Measurements from ENCODE around the gene RB1. TPM values are rescaled to one million over a fixed set of nuclear protein-coding genes. Genes with fewer than 3 reads are reported as not detected.

RB1 gene
- total RNA-seq, 1 experiment from 2014 or later, result 18.8 TPM

GRCh38 chr13:48493066-48493765 lies 189.7 kb downstream of the RB1 start (continued):
- TF ChIP-seq STAT6 (CRISPR knock-in tag; conservative IDR thresholded peaks at IDR 0.05; ENCODE audit: low read depth), result no peak
- TF ChIP-seq NR2C2 (CRISPR knock-in tag; IDR thresholded peaks at IDR 0.05), result no peak
- no peak for TF ChIP-seq ZNF416 (CRISPR knock-in tag; IDR thresholded peaks at IDR 0.05)
- TF ChIP-seq EMX1 (CRISPR knock-in tag; IDR thresholded peaks at IDR 0.05), result no peak
- TF ChIP-seq SP1 (CRISPR knock-in tag; conservative IDR thresholded peaks at IDR 0.05), result no peak
- no peak for TF ChIP-seq MAX (CRISPR knock-in tag; IDR thresholded peaks at IDR 0.05)
- TF ChIP-seq AR (CRISPR knock-in tag; IDR thresholded peaks at IDR 0.05), result no peak
- no peak for TF ChIP-seq RELA (CRISPR knock-in tag; IDR thresholded peaks at IDR 0.05; ENCODE audit: borderline replicate concordance)
- no peak for TF ChIP-seq CBFB (CRISPR knock-in tag; IDR thresholded peaks at IDR 0.05; ENCODE audit: low read depth)

GRCh38 chr13:48493851-48494250 lies 190.3 kb downstream of the RB1 start:
- ATAC-seq (no peak), DNase-seq (ENCODE audit: low spot score) (no peak)
- ChIA-PET CTCF (no interaction called here), POLR2A (no interaction called here)
- no peak overlapping the region for H3K27ac Mint-ChIP-seq
- H3K27me3 Mint-ChIP-seq (ENCODE audit: low read depth), result no peaks in the 10 kb centered on the region
- no peaks in the 10 kb centered on the region for H3K9me3 Mint-ChIP-seq
- H3K36me3 Mint-ChIP-seq, result peaks cover 5% of the 10 kb centered on the region; the same call in 1 of the 2 replicates
- peaks cover 16% of the 10 kb centered on the region for H3K4me1 Mint-ChIP-seq
- no peak overlapping the region for H3K4me3 Mint-ChIP-seq
- no peak for TF ChIP-seq ATF2 (CRISPR knock-in tag; IDR thresholded peaks at IDR 0.05; ENCODE audit: borderline replicate concordance, low read depth)
- no peak for TF ChIP-seq ZNF263 (CRISPR knock-in tag; IDR thresholded peaks at IDR 0.05; ENCODE audit: low read depth)
- TF ChIP-seq IRF2 (CRISPR knock-in tag; IDR thresholded peaks at IDR 0.05; ENCODE audit: borderline replicate concordance, low read depth), result no peak
- TF ChIP-seq E2F4 (CRISPR knock-in tag; IDR thresholded peaks at IDR 0.05; ENCODE audit: borderline replicate concordance, low read depth), result no peak
- TF ChIP-seq ZNF512 (CRISPR knock-in tag; IDR thresholded peaks at IDR 0.05; ENCODE audit: borderline replicate concordance), result no peak
- TF ChIP-seq FOXP4 (CRISPR knock-in tag; IDR thresholded peaks at IDR 0.05), result no peak
- no peak for TF ChIP-seq ZNF317 (CRISPR knock-in tag; IDR thresholded peaks at IDR 0.05; ENCODE audit: borderline replicate concordance, low read depth)
- TF ChIP-seq SOX15 (CRISPR knock-in tag; IDR thresholded peaks at IDR 0.05), result no peak
- TF ChIP-seq ATF6 (CRISPR knock-in tag; IDR thresholded peaks at IDR 0.05), result no peak
- no peak for TF ChIP-seq IRF1 (CRISPR knock-in tag; IDR thresholded peaks at IDR 0.05)
- TF ChIP-seq ZNF423 (CRISPR knock-in tag; IDR thresholded peaks at IDR 0.05), result no peak
- TF ChIP-seq TP53 (CRISPR knock-in tag; IDR thresholded peaks at IDR 0.05), result no peak
